C4-2B (cell line): Measurements from ENCODE around the gene SLC38A1.

ENCODE experiments used
- CTCF ChIP-seq: fragments of 450-650 bp; conservative IDR thresholded peaks from 2 replicates; pipeline ENCODE4 v1.5.1; 2017; ENCODE audit warnings: mild to moderate bottlenecking
- ZFX ChIP-seq: fragments of 450-650 bp; IDR thresholded peaks from 2 replicates; pipeline ENCODE4 v1.6.1; 2017

- TF ChIP-seq CTCF (no peak), ZFX (no peak)
Measured at GRCh38 chr12:46244997-46245396, 23.8 kb downstream of the SLC38A1 start.
